NCI-H82 (cell line): ENCODE measurements around the gene NUDT16L1.

Experiments used
- DNase-seq: peaks from one replicate; lab custom pipeline; 2025; lab: John Stamatoyannopoulos, UW

Gene NUDT16L1

GRCh38 chr16:4683255-4684057, 9.9 kb upstream of the NUDT16L1 start:
- no peak for DNase-seq

- no peak for DNase-seq
Observed at GRCh38 chr16:4684058-4684715, 9.2 kb upstream of the NUDT16L1 start.

GRCh38 chr16:4684763-4685162, 8.6 kb upstream of the NUDT16L1 start:
- DNase-seq = no peak

GRCh38 chr16:4685292-4685691, 8.1 kb upstream of the NUDT16L1 start:
- DNase-seq = no peak

- no peak for DNase-seq
Observed at GRCh38 chr16:4685776-4686496, 7.4 kb upstream of the NUDT16L1 start.

- DNase-seq = no peak
Observed at GRCh38 chr16:4686497-4687210, 6.7 kb upstream of the NUDT16L1 start.

- no peak for DNase-seq
Observed at GRCh38 chr16:4687416-4687815, 5.9 kb upstream of the NUDT16L1 start.

- DNase-seq = no peak
Observed at GRCh38 chr16:4687946-4688673, 5.3 kb upstream of the NUDT16L1 start.

GRCh38 chr16:4688674-4689045, 4.7 kb upstream of the NUDT16L1 start:
- DNase-seq = no peak

- DNase-seq = no peak
Observed at GRCh38 chr16:4689091-4689671, 4.2 kb upstream of the NUDT16L1 start.

- DNase-seq = no peak
Observed at GRCh38 chr16:4689864-4690704, 3.3 kb upstream of the NUDT16L1 start.

GRCh38 chr16:4690946-4691665, 2.3 kb upstream of the NUDT16L1 start:
- DNase-seq = peak; percentile 19

- no peak for DNase-seq
Observed at GRCh38 chr16:4691666-4692412, 1.5 kb upstream of the NUDT16L1 start.

GRCh38 chr16:4692460-4693295, 684 bp upstream of the NUDT16L1 start:
- DNase-seq = peak; percentile 42

- DNase-seq = peak; percentile 65
Observed at GRCh38 chr16:4693956-4694641, 737 bp downstream of the NUDT16L1 start.

- no peak for DNase-seq
Observed at GRCh38 chr16:4694642-4695451, 1.5 kb downstream of the NUDT16L1 start.
